HepG2 (cell line): Measurements from ENCODE around the gene PDE4DIP. TPM values are rescaled to one million over a fixed set of nuclear protein-coding genes. Genes with fewer than 3 reads are reported as not detected.
"Not testable (repeated sequence)": the region's sequence is repeated elsewhere in the genome, so short reads cannot be mapped to it uniquely, and the experiment has no call there.

Source experiments
- ARID4A ChIP-seq: sonication (generic); formaldehyde crosslinking; IDR thresholded peaks from 2 replicates; pipeline ENCODE4 v1.5.0; 2020; ENCODE audit warnings: mild to moderate bottlenecking, missing genetic modification reagents, borderline replicate concordance
- CREB1 ChIP-seq, 2 experiments: fragments of 450-650 bp in 1 of 2; IDR thresholded peaks; 2 replicates each; pipeline ENCODE4 v1.6.1; 2016 to 2017; ENCODE audit warnings: control low read depth in 1 of 2, mild to moderate bottlenecking in 1 of 2, missing compliant biosample characterization in 1 of 2, missing genetic modification characterization in 1 of 2
- ELF1 ChIP-seq: sonication (generic); formaldehyde crosslinking; IDR thresholded peaks from 2 replicates; pipeline ENCODE4 v1.4.0; 2020; ENCODE audit warnings: missing genetic modification reagents
- GABPB1 ChIP-seq: IDR thresholded peaks from 2 replicates; pipeline ENCODE4 v1.6.1; 2016; ENCODE audit warnings: mild to moderate bottlenecking, missing genetic modification reagents, moderate library complexity, missing compliant biosample characterization
- HOXA3 ChIP-seq: sonication (generic); formaldehyde crosslinking; IDR thresholded peaks from 2 replicates; pipeline ENCODE4 v1.5.0; 2020; ENCODE audit warnings: missing genetic modification reagents
- PATZ1 ChIP-seq: sonication (generic); formaldehyde crosslinking; IDR thresholded peaks from 2 replicates; pipeline ENCODE4 v1.4.0; 2020; ENCODE audit warnings: missing genetic modification reagents
- SALL1 ChIP-seq: sonication (generic); formaldehyde crosslinking; IDR thresholded peaks from 2 replicates; pipeline ENCODE4 v1.8.0; 2022; ENCODE audit warnings: mild to moderate bottlenecking, missing genetic modification reagents
- TBX2 ChIP-seq: sonication (generic); formaldehyde crosslinking; IDR thresholded peaks from 2 replicates; pipeline ENCODE4 v1.5.0; 2020; ENCODE audit warnings: missing genetic modification reagents, mild to moderate bottlenecking, borderline replicate concordance
- THAP11 ChIP-seq: IDR thresholded peaks from 2 replicates; pipeline ENCODE4 v1.6.1; 2016; ENCODE audit warnings: missing biosample characterization, missing genetic modification reagents
- UBTF ChIP-seq: sonication (generic); formaldehyde crosslinking; IDR thresholded peaks from 2 replicates; pipeline ENCODE4 v1.4.0; 2020; ENCODE audit warnings: mild to moderate bottlenecking, missing genetic modification reagents
- polyA plus RNA-seq, 8 experiments: library from polyadenylated mRNA; depleted of rRNA in 3 of 8; stranded (reverse) in 7 of 8; unstranded in 1 of 8; fragments of >200 nt; fragmentation: Illumina TruSeq in 4 of 8; extraction: Trizol in 4 of 8; gene quantifications; 2 replicates each; pipeline versions ENCODE4 v1.2.1 to v1.2.3, GENCODE V29; 2011 to 2016; ENCODE audit warnings: low read depth in 4 of 8, missing spikeins in 1 of 8, mixed read lengths in 1 of 8; ENCODE audit not compliant: insufficient read depth in 1 of 8
- total RNA-seq, 5 experiments: library from RNA; depleted of rRNA; stranded (reverse); fragments of >200 nt; fragmentation: Illumina TruSeq; extraction: Trizol; gene quantifications; 2 replicates each; pipeline ENCODE4 v1.2.3, GENCODE V29; 2016; ENCODE audit warnings: low read depth in 1 of 5

PDE4DIP gene
- total and polyA plus RNA-seq, 2 of the 13 experiments (the other 11 are each of a cell fraction or from before 2014, with no cell fraction given): 5.9 to 10.3 TPM

- TF ChIP-seq UBTF (CRISPR knock-in tag): peak; percentile 40; the same call in 1 of the 2 replicates
- TF ChIP-seq TBX2 (CRISPR knock-in tag): 0 out of 2 replicates have a peak, but pooled peaks have one; percentile 18
- TF ChIP-seq ELF1 (CRISPR knock-in tag): 0 out of 2 replicates have a peak, but pooled peaks have one; percentile 18
- peak; percentile 42; the same call in 1 of the 2 replicates for TF ChIP-seq PATZ1 (CRISPR knock-in tag)
- not testable (repeated sequence) for TF ChIP-seq CREB1 (IDR thresholded peaks at IDR 0.05)
- TF ChIP-seq CREB1 (CRISPR knock-in tag; IDR thresholded peaks at IDR 0.05): 0 out of 2 replicates have a peak, but pooled peaks have one; percentile 23
- peak; percentile 64; the same call in 1 of the 2 replicates for TF ChIP-seq GABPB1 (CRISPR knock-in tag)
- peak; percentile 45 for TF ChIP-seq HOXA3 (CRISPR knock-in tag)
- TF ChIP-seq THAP11 (CRISPR knock-in tag): peak; percentile 88; the same call in 1 of the 2 replicates
- TF ChIP-seq SALL1 (CRISPR knock-in tag): 0 out of 2 replicates have a peak, but pooled peaks have one; percentile 11
- peak; percentile 33; the same call in 1 of the 2 replicates for TF ChIP-seq ARID4A (CRISPR knock-in tag)
- TF ChIP-seq, all 625 proteins: peak for 24; not testable (repeated sequence) for 601
Observed at GRCh38 chr1:148951336-148952227, 107.4 kb downstream of the PDE4DIP start (continued).
